ENCODE results near the gene CPNE2.

- TF ChIP-seq CTCF (IDR thresholded peaks at IDR 0.05) (no peak), POLR2A (IDR thresholded peaks at IDR 0.05) (no peak)
These were observed 58.4 kb downstream of the CPNE2 start for GRCh38 chr16:57150682-57151330.

All from lower leg skin (tissue), 3 donors.